ENCODE results near the gene HOXC9. TPM values are rescaled to one million over a fixed set of nuclear protein-coding genes. Genes with fewer than 3 reads are reported as not detected.

The HOXC9 gene
- total RNA-seq, 2 donors from 2014 or later: not detected

GRCh38 chr12:53974084-53975063, 25.6 kb upstream of the HOXC9 start, which contains the start of gene HOTAIR:
Gene HOTAIR (minus strand): TSS chr12:53974954.
- ATAC-seq: peak; percentile 41 to 46
- intact Hi-C loops (cut with DNase I): no loop called here

GRCh38 chr12:53975064-53975471, 24.9 kb upstream of the HOXC9 start:
- no peak for ATAC-seq
- intact Hi-C loops (cut with DNase I): no loop called here
- DNase-seq: no peak

More at GRCh38 chr12:53974084-53975063, 25.6 kb upstream of the HOXC9 start, which contains the start of gene HOTAIR:
- DNase-seq: no peak

GRCh38 chr12:53975479-53976152, 24.3 kb upstream of the HOXC9 start:
- intact Hi-C loops (cut with DNase I): no loop called here
- DNase-seq: no peak

GRCh38 chr12:53976172-53976822, 23.7 kb upstream of the HOXC9 start:
- ATAC-seq: no peak
- intact Hi-C loops (cut with DNase I): no loop called here
- DNase-seq: no peak

More at GRCh38 chr12:53975479-53976152, 24.3 kb upstream of the HOXC9 start:
- ATAC-seq: no peak

- intact Hi-C loops (cut with DNase I): no loop called here
- ATAC-seq (no peak), DNase-seq (no peak)
These were observed 23.0 kb upstream of the HOXC9 start for GRCh38 chr12:53976823-53977595.

- DNase-seq (no peak), ATAC-seq (no peak)
- intact Hi-C loops (cut with DNase I): no loop called here
These were observed 22.1 kb upstream of the HOXC9 start for GRCh38 chr12:53977596-53978445.

- DNase-seq (no peak), ATAC-seq (no peak)
- intact Hi-C loops (cut with DNase I): no loop called here
These were observed 21.2 kb upstream of the HOXC9 start for GRCh38 chr12:53978477-53979356.

- ATAC-seq (no peak), DNase-seq (no peak)
- intact Hi-C loops (cut with DNase I): no loop called here
These were observed 19.7 kb upstream of the HOXC9 start for GRCh38 chr12:53980104-53980801.

- no peak for DNase-seq
- no peak for ATAC-seq
- intact Hi-C loops (cut with DNase I): no loop called here
These were observed 19.0 kb upstream of the HOXC9 start for GRCh38 chr12:53980802-53981496.

- no peak for DNase-seq
- ATAC-seq: no peak
- intact Hi-C loops (cut with DNase I): no loop called here
These were observed 18.1 kb upstream of the HOXC9 start for GRCh38 chr12:53981634-53982565.

GRCh38 chr12:53982648-53983567, 17.1 kb upstream of the HOXC9 start:
- no peak for ATAC-seq
- no peak for DNase-seq
- intact Hi-C loops (cut with DNase I): no loop called here

GRCh38 chr12:53983568-53983949, 16.4 kb upstream of the HOXC9 start:
- intact Hi-C loops (cut with DNase I): no loop called here
- ATAC-seq: no peak

GRCh38 chr12:53983950-53984572, 15.9 kb upstream of the HOXC9 start:
- intact Hi-C loops (cut with DNase I): no loop called here
- DNase-seq (no peak), ATAC-seq (no peak)

More at GRCh38 chr12:53983568-53983949, 16.4 kb upstream of the HOXC9 start:
- no peak for DNase-seq

Measured in left cardiac atrium (tissue), 4 donors.